Dermis microvascular lymphatic vessel endothelial cell (primary cell): ENCODE data around the gene ASB10. TPM values are rescaled to one million over a fixed set of nuclear protein-coding genes. Genes with fewer than 3 reads are reported as not detected.

Source experiments
- total RNA-seq: library from RNA; depleted of rRNA; stranded (reverse); fragments of >200 nt; gene quantifications from 2 replicates; pipeline ENCODE4 v1.2.1, GENCODE V29; 2014

ASB10 gene
- total RNA-seq, 1 donor from 2014 or later, result not detected

Other genes starting within 250 kb of the ASB10 start
- gene KCNH2, start 208.9 kb downstream of the ASB10 start, total RNA-seq, result 0.13 TPM in 1 of 2 replicates, not detected in the other
- 28.4 and 31.6 TPM in 2 replicates for gene NOS3, start 196.2 kb downstream of the ASB10 start, total RNA-seq
- gene ATG9B, start 162.8 kb downstream of the ASB10 start, total RNA-seq, result under 0.01 and 0.13 TPM in 2 replicates
- 13.9 and 14.0 TPM in 2 replicates for gene ABCB8, start 158.8 kb downstream of the ASB10 start, total RNA-seq
- under 0.01 and 0.13 TPM in 2 replicates for gene ASIC3, start 138.7 kb downstream of the ASB10 start, total RNA-seq
- gene CDK5, start 129.4 kb downstream of the ASB10 start, total RNA-seq, result 14.7 and 17.3 TPM in 2 replicates
- gene SLC4A2, start 127.7 kb downstream of the ASB10 start, total RNA-seq, result 41.3 and 68.3 TPM in 2 replicates
- gene FASTK, start 106.4 kb downstream of the ASB10 start, total RNA-seq, result 43.9 and 49.3 TPM in 2 replicates
- gene TMUB1, start 103.8 kb downstream of the ASB10 start, total RNA-seq, result 14.8 and 16.7 TPM in 2 replicates
- 43.8 and 69.4 TPM in 2 replicates for gene AGAP3, start 100.8 kb downstream of the ASB10 start, total RNA-seq
- gene GBX1, start 19.6 kb downstream of the ASB10 start, total RNA-seq, result not detected in 2 replicates
- not detected in 2 replicates for gene H2BK1, start 23.2 kb upstream of the ASB10 start, total RNA-seq
- gene ABCF2, start 40.0 kb upstream of the ASB10 start, total RNA-seq, result 44.5 and 48.0 TPM in 2 replicates
- gene CHPF2, start 45.2 kb upstream of the ASB10 start, total RNA-seq, result 29.4 and 45.1 TPM in 2 replicates
- 1.8 and 3.2 TPM in 2 replicates for gene SMARCD3, start 61.4 kb upstream of the ASB10 start, total RNA-seq
- 26.3 and 31.4 TPM in 2 replicates for gene NUB1, start 154.6 kb upstream of the ASB10 start, total RNA-seq
- not detected in 2 replicates for gene WDR86, start 222.8 kb upstream of the ASB10 start, total RNA-seq